AG04450 (cell line): ENCODE data around the gene CERS4. TPM values are rescaled to one million over a fixed set of nuclear protein-coding genes. Genes with fewer than 3 reads are reported as not detected.

Source experiments
- CTCF ChIA-PET: fragments of 300-600, 350-600 bp; formaldehyde crosslinking; extraction: SDS; loops from one replicate; lab custom pipeline; 2022; ENCODE audit warnings: antibody characterized with exemption, inconsistent platforms; lab: Charles Lee
- POLR2A ChIA-PET: fragments of 350-600 bp; formaldehyde crosslinking; extraction: SDS; loops from one replicate; lab custom pipeline; 2021; ENCODE audit warnings: antibody characterized with exemption, inconsistent platforms; lab: Yijun Ruan, JAX
- DNase-seq: peaks from one replicate; pipeline ENCODE4 v3.0.0-alpha.2; 2011; ENCODE audit warnings: low read depth, low spot score
- H3K27ac ChIP-seq: one replicate; pipeline ENCODE4 v1.5.1; 2012; ENCODE audit warnings: low read depth, low read length, control low read depth
- H3K27me3 ChIP-seq: one replicate; pipeline ENCODE4 v1.6.0; 2012; ENCODE audit warnings: low read length; ENCODE audit not compliant: control insufficient read depth, insufficient read depth
- H3K4me3 ChIP-seq: 2 replicates; pipeline ENCODE4 v1.5.1; 2011; ENCODE audit warnings: mild to moderate bottlenecking, low read depth, low read length, control low read depth
- H3K9me3 ChIP-seq: 2 replicates; pipeline ENCODE4 v1.5.1; 2012; ENCODE audit warnings: low read length; ENCODE audit not compliant: control insufficient read depth, insufficient read depth
- CTCF ChIP-seq: IDR thresholded peaks from 2 replicates; pipeline ENCODE4 v1.5.1; 2011; ENCODE audit warnings: low read depth, low read length, control low read depth, inconsistent platforms
- polyA plus RNA-seq: library from polyadenylated mRNA; depleted of rRNA; stranded (reverse); fragments of >200 nt; gene quantifications from 2 replicates; pipeline ENCODE4 v1.2.3, GENCODE V29; 2011

Gene CERS4
- polyA plus RNA-seq, 1 experiment, result 4.7 TPM

GRCh38 chr19:8253678-8254077 lies 44.5 kb downstream of the CERS4 start:
- ChIA-PET CTCF (interaction anchor here (0.5 to 4.4 kb wide), 10 partner anchors 8 to 333 kb away, joined by 3 to 57 read pairs (median 4); partner anchors contain the start of genes SNAPC2 and TIMM44), POLR2A (interaction anchor here (0.6 to 0.7 kb wide), 2 partner anchors 216 to 348 kb away, joined by 3 to 8 read pairs; no protein-coding TSS in a partner anchor)
- H3K27me3 ChIP-seq, result peaks cover 2% of the 10 kb centered on the region
- no peak for DNase-seq
- H3K9me3 ChIP-seq, result no peaks in the 10 kb centered on the region
- no peak for TF ChIP-seq CTCF
- no peak overlapping the region for H3K4me3 ChIP-seq
- H3K27ac ChIP-seq, result no peak overlapping the region

- CTCF ChIA-PET, result interaction anchor here (2.8 to 4.4 kb wide), 3 partner anchors 284 to 310 kb away, joined by 14 to 57 read pairs (median 15); partner anchors contain the start of gene TIMM44
- Histone ChIP-seq H3K4me3 (no peak overlapping the region), H3K9me3 (no peaks in the 10 kb centered on the region), H3K27me3 (peaks cover 2% of the 10 kb centered on the region), H3K27ac (no peak overlapping the region)
- DNase-seq, result no peak
- no peak for TF ChIP-seq CTCF
- POLR2A ChIA-PET, result interaction anchor here (1.2 kb wide), 1 partner anchor 310 kb away, joined by 4 read pairs; no protein-coding TSS in a partner anchor
These were observed 45.3 kb downstream of the CERS4 start for GRCh38 chr19:8254286-8255001.

- DNase-seq, result no peak
- H3K9me3 ChIP-seq, result no peaks in the 10 kb centered on the region
- peaks cover 2% of the 10 kb centered on the region for H3K27me3 ChIP-seq
- no peak for TF ChIP-seq CTCF
- no peak overlapping the region for H3K27ac ChIP-seq
- no peak overlapping the region for H3K4me3 ChIP-seq
- ChIA-PET POLR2A (interaction anchor here (1.2 kb wide), 1 partner anchor 311 kb away, joined by 4 read pairs; no protein-coding TSS in a partner anchor), CTCF (interaction anchor here (3.0 kb wide), 1 partner anchor 312 kb away, joined by 15 read pairs; the partner anchor contains the start of gene TIMM44)
These were observed 46.4 kb downstream of the CERS4 start for GRCh38 chr19:8255426-8256125.

- H3K27ac ChIP-seq, result no peak overlapping the region
- TF ChIP-seq CTCF, result no peak
- no peaks in the 10 kb centered on the region for H3K9me3 ChIP-seq
- H3K27me3 ChIP-seq, result no peaks in the 10 kb centered on the region
- ChIA-PET POLR2A (no interaction called here), CTCF (interaction anchor here (0.5 to 3.0 kb wide), 2 partner anchors 312 to 688 kb away, joined by 6 to 15 read pairs; partner anchors contain the start of gene TIMM44)
- no peak overlapping the region for H3K4me3 ChIP-seq
- DNase-seq, result no peak
These were observed 47.3 kb downstream of the CERS4 start for GRCh38 chr19:8256276-8257051.
